Medulla oblongata (tissue), 1 donor: ENCODE data around the gene RASL10B.

ENCODE experiments used
- DNase-seq: peaks from one replicate; pipeline ENCODE4 v3.0.0-alpha.2; 2015; ENCODE audit errors: extremely low spot score

RASL10B gene

DNA sequence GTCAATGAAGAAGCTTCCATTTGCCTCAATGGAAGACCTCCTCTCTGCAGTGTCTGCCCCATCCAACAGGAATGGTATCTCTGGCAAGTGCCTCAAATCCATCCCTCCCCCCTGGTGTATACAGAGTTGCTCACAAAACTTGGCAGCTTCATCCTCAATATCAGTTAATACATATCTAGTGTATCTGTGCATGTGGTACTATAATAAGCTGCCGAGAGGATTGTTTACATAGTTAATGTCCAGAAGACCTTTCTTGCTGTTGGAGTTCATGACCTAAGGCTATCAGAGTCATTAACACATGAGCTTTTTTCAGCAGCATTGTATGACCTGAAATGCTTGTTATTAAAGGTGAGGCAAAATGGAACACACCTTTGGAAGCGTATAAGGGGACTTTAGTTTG lies 14.0 kb upstream of the RASL10B start:
- DNase-seq, result no peak

- DNase-seq, result no peak
Measured at GRCh38 chr17:35723735-35724134, 7.7 kb upstream of the RASL10B start.

GRCh38 chr17:35725058-35725457 lies 6.4 kb upstream of the RASL10B start:
- DNase-seq, result no peak

DNA sequence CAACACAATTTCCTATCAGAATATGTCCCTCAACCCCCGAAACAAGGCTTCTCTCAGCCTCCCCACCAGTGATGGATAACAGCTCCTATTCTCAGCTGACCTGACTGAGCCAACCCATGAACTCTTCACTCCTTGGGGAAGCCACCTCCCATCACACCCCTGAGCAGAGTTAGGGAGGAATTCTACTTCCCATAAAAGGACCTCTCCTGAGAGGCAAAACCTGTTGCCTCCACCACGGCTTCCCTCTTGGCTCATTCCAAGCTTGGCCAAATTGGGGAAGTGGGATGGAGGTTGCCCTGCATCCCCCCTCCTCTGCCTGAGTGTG lies 5.7 kb upstream of the RASL10B start:
- DNase-seq, result no peak

DNA sequence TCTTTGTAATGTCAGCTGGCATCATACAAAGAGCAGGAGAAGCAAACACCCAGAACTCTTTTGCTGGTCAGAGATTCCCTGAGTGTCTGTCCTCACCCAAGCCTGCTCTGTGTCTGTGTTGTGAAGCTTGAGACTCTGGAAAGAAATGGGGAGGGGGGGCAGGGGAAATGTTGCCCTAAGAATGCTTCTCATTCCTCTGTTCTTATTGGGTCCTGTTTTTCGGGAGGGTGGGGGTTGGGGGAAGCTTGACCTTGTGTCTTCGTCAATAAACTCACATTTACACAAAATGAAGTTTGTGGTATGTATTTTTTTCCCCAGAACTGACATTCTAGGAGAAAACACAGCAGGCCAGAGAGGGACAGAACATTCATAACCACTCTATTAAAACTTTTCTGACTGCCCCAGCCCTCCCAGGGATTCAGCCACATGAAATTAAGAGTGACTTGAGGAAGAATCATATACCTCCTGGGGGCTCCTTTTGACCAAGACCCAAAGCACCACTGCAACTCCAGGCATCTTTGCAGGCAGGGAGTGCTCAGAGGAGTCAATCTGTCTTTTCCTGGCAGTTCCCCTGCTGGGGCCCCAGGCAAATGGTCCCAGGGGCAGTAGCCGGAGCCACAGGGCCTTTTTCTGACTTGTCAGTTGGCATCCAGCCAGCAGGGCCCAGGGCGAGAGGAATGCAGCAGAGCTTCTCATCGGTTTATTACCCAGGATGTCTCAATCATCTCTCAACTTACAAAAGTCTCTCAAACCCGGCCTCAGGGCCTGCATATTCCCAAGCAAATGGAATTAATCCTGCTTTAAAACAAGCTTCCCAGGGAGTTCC lies 5.1 kb upstream of the RASL10B start:
- no peak for DNase-seq

- DNase-seq, result peak; percentile 26
Measured at GRCh38 chr17:35726953-35727460, 4.4 kb upstream of the RASL10B start.

- no peak for DNase-seq
Measured at GRCh38 chr17:35727635-35728034, 3.8 kb upstream of the RASL10B start.

- DNase-seq, result no peak
Measured at GRCh38 chr17:35728551-35728950, 2.9 kb upstream of the RASL10B start.

DNA sequence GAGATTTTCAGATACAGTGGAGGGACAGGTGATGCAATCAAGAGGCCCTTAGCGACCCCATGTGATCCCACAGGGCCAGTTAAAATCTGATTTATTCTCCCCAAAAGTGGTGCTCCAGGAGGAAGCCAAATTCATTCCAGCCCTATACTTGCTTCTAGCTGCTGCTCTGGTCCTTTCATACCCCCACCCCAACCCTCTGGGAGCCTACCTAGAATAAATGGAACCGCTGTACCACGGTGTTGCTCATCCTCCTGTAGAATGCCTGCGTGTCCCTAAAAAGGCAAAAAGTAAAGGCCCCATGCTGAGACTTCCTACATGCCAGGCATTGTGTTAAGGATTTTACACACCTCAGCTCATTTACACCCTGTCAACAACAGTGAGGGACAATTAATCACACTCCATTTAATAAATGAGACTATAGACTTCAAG lies 2.0 kb upstream of the RASL10B start:
- no peak for DNase-seq

DNA sequence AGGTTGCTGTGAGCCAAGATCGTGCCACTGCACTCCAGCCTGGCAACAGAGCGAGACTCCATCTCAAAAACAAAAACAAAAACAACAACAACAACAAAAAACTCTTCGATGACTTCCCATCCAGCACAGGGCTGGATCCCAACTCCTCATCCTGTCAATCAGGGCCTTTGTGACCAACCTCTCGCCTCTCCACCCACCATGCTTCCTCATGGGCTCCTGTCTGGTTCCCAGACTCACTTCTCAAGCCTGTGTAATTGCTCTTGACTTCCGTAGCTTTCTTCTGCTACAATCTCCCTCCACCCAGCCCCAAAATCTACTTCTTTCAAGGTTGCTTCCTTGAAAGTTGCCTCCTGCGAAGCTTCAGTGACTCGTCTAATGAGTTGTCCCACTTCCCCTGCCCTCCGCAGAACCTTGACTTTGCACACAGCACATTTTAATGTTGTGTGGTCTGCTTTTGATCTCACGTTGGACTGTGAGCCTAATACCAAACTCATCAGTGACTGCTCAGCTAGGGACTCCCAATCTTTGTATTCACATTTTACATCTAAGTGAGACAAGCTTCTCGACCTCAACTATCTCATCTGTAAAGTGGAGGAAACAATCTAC lies 936 bp upstream of the RASL10B start:
- DNase-seq, result no peak

DNA sequence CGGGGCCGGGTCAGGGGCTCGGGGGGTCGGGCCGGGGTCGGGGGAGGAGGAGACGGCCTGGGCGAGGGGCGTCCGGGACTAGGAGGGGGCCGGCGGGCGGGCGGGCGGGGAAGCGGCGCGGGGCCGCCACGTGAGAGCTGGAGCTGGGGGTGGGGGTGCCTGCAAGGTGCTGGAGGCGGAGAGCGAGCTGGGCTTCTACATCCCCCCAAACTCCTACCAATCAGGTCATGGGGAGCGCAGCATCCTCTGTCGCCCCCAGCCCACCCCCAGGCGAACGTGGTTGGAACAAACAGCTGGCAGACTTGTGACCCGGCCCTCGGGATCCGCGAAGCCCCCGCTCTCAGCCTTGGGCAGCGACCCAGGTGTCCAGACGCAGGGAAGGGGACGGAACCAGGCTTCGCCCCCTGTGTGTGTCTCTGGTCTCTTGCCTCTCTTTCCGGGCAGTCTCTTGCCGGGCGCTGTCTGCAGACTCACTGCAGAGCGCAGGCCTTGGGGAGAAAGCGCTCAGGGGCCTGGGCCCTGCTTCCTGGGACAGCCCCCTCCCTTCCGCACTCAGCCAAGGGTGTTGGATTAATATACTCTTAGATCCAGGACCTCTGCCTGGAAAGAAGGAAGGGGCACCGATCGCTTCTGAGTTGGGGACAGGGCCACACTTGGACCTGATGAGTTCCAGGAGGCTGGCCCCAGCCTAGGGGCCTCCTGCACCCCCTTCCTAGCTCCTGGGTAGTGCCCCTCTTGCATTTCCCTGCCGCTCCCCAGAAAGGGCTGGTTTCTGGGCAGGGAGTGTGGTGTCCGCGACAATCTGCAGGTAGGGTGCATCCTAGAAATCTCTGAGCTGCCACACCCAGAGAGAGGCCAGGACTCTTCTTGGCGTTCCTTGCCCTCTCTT lies 722 bp downstream of the RASL10B start:
- no peak for DNase-seq

GRCh38 chr17:35732806-35733136 lies 1.3 kb downstream of the RASL10B start:
- no peak for DNase-seq

DNA sequence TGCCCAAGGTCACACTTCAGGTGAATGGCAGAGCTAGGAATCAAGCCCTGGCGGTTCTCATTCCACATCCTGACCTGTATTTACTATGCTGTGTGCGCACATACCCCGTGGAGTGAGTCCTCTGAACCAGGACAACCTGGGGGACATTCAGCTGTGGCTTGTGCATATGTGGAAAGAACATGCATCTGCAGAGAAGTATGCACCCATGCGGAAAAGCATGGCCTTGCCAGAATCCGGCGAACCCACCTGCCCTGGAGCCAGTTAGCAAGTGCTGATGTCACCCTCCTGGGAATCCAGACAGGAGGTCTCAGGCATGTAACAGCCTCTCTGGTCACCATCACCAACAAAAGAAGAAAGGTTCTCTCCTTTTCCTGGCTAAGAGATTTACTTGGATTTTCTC lies 1.9 kb downstream of the RASL10B start:
- no peak for DNase-seq

- no peak for DNase-seq
Measured at GRCh38 chr17:35734396-35734795, 3.0 kb downstream of the RASL10B start.

DNA sequence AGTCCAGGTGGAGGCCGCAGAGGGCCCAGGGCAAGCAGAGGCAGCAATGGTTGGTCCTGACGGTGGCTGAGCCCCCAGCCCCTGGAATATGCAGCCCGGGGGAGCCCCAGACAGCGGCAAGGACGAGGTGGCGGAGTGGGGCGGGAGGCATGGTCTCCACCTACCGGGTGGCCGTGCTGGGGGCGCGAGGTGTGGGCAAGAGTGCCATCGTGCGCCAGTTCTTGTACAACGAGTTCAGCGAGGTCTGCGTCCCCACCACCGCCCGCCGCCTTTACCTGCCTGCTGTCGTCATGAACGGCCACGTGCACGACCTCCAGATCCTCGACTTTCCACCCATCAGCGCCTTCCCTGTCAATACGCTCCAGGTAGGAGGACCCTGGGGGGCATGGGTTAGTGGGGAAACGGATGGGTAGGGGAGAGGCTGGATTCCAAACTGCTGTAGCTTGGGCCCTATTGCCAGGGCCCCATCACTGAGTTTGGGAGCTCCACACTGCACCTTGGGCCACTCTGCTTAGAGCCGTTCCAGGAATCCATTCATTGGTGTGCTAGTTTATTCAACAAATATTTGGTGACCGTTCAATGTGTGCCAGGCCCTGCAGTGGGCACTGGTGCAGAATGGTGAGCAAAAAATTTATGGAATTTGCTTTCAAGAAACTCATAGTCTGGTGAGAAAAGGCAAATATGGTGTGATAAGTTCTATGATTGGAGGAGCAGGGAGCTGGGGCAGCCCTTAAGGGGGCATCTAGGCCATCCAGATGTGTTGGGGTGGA lies 3.8 kb downstream of the RASL10B start:
- DNase-seq, result no peak

DNA sequence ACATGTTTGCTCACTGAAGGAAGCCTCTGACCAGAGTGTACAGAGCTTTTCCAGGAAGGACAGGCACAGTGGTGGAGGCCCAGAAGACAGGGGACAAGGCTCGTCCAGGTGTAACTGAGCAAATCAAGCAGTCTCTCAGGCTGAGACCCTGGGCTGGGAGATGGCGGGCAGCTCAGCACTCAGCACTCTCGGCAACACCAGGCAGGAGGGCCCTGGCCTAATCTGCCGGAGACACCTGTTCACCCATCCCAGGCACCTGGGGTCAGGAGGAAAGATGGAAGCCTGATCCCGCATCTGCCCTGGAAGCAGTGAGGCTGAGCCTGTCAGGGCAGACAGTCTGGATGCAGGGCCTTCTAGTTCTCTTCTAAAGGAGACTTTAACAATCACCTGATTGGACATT lies 4.8 kb downstream of the RASL10B start:
- DNase-seq, result no peak

DNA sequence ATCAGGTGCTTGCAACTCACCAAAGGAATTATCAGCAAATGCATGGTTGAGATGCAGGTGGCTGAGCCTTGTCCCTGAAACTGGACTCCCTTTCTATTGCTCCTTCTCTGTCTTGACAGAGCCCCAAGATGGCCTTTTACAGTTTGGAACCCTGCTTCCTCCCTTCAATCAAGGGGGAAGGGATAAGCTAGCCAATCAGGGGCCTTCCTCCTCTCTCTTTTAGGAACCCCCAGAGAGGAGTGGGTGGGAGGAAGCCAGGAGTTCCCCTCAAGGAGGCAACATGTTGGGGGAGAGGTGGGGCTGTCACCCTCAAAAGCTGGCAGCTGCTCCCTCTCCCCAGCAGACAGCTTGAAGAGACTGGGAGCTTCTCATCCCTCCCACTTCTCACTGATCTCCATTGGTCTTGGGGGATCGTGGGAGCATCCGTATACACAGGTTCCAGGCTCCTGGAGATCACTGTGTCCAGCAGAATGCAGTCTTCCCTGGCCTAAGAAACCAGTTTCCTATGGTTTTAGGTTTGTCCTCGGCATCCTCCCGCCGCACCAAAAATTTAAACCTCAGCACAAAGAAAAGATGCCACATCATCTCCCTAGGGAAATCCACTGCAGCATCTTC lies 7.2 kb downstream of the RASL10B start:
- no peak for DNase-seq

DNA sequence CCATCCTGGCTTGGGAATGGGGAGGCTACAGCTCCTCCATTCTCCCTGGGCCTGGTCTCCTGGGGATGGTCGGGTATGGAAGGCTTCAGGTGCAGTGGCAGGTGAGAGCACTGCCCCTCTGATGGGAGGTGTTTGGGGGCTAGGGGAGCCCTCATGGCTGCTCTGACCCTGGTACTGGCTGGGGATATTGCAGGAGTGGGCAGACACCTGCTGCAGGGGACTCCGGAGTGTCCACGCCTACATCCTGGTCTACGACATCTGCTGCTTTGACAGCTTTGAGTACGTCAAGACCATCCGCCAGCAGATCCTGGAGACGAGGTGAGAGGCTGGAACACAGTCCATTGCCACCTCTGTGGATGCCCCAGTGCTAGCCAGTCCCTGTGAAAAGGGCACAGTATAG lies 8.8 kb downstream of the RASL10B start:
- no peak for DNase-seq

DNA sequence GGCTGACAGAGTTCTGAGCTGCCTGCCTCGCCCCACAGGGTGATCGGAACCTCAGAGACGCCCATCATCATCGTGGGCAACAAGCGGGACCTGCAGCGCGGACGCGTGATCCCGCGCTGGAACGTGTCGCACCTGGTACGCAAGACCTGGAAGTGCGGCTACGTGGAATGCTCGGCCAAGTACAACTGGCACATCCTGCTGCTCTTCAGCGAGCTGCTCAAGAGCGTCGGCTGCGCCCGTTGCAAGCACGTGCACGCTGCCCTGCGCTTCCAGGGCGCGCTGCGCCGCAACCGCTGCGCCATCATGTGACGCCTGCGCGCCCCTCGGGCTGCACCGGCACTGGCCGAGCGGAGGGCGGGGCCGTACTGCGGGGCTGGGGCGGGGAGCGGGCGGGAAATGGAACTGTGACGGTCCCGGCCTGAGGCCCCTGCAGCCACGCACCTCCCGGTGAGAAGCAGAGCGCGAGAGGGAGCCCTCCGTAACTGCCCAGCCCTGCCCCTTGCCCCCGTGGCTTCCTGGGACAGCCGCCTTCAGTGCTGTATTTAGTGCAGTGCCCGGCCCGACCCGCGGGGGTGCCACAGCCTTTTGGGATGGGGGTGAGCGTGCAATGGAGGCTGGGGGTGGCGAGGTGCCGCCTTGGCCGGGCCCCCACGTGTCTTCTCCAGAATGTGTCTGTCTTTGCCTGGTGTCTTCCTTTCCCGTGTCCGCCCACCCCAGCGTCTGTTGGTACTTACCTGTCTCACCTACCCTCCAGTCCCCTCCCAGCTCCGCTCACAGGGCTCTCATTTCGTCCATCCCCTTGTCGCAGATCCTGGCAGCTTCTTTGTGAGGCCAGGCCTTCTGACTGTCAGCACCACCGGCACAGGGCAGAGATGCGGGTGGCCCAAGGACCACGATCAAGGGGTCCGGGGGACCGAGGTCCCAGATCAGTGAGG lies 9.8 kb downstream of the RASL10B start:
- DNase-seq, result no peak

GRCh38 chr17:35742496-35742895 lies 11.1 kb downstream of the RASL10B start:
- no peak for DNase-seq
